IPS-18c (cell line): ENCODE data around the gene FUZ.
A peak's percentile ranks its signal among the peaks of the same experiment; 100 is the strongest.

Source experiments
- H3K4me3 ChIP-seq: 2 replicates; pipeline ENCODE4 v1.7.0; 2013; ENCODE audit warnings: low read depth, mild to moderate bottlenecking, low read length, moderate library complexity; ENCODE audit not compliant: insufficient read depth
- H3K9me3 ChIP-seq: one replicate; pipeline ENCODE4 v1.6.1; 2013; ENCODE audit warnings: mild to moderate bottlenecking, low read length, moderate library complexity; ENCODE audit not compliant: control insufficient read depth, insufficient read depth

The FUZ gene

DNA sequence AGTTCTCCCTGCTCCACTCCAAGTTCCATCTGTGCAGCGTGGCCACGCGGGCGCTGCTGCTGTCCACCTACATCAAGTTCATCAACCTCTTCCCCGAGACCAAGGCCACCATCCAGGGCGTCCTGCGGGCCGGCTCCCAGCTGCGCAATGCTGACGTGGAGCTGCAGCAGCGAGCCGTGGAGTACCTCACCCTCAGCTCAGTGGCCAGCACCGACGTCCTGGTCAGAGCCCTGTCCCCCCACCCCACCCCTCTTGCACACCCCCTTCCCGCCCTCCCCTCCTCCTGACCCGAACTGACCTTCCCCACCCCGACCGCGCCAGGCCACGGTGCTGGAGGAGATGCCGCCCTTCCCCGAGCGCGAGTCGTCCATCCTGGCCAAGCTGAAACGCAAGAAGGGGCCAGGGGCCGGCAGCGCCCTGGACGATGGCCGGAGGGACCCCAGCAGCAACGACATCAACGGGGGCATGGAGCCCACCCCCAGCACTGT is 11.6 kb downstream of the FUZ start:
- Histone ChIP-seq H3K4me3 (peak overlapping the region; percentile 38; the same call in 1 of the 2 replicates), H3K9me3 (no peaks in the 10 kb centered on the region)

GRCh38 chr19:49800771-49801170 is 12.3 kb downstream of the FUZ start:
- Histone ChIP-seq H3K9me3 (no peaks in the 10 kb centered on the region), H3K4me3 (no peak overlapping the region)

DNA sequence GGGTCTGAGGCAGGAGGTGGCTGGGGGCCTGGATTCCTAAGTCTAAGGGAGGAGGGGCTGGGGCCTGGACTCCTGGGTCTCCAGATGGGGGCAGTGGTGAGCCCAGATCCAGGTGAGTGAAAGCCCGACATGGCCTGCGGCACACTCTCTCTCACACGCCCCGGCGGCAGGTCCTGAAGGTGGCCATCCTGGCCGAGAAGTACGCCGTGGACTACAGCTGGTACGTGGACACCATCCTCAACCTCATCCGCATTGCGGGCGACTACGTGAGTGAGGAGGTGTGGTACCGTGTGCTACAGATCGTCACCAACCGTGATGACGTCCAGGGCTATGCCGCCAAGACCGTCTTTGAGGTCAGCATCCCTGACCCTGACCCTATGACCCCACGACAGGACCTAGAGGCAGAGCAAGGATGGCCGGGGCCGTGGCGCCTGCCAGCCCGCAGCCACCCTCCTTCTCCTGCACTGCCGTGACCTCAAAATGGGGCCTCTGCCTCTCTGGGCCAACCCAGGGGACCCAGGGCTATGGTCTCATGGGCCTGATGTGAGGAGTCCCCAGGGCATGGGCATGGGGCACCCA is 13.2 kb downstream of the FUZ start:
- H3K4me3 ChIP-seq, result no peak overlapping the region
- H3K9me3 ChIP-seq, result no peaks in the 10 kb centered on the region

- no peak overlapping the region for H3K4me3 ChIP-seq
- H3K9me3 ChIP-seq, result no peaks in the 10 kb centered on the region
Observed at GRCh38 chr19:49799271-49799797, 13.8 kb downstream of the FUZ start.

DNA sequence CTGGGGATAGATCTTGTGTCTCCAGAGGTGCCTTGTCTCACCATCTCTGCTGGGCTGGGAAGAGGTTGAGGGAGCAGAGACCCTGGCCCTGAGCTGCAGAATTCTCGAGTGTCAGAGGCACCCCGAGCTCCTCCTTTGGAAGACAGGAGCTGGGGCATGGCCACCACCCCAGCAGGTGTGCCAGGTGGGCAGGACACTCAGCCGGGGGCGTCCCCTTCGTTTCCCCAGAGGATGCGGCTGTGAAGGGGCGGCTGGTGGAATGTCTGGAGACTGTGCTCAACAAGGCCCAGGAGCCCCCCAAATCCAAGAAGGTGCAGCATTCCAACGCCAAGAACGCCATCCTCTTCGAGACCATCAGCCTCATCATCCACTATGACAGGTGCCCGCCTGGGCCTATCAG is 14.5 kb downstream of the FUZ start:
- Histone ChIP-seq H3K4me3 (no peak overlapping the region), H3K9me3 (no peaks in the 10 kb centered on the region)

DNA sequence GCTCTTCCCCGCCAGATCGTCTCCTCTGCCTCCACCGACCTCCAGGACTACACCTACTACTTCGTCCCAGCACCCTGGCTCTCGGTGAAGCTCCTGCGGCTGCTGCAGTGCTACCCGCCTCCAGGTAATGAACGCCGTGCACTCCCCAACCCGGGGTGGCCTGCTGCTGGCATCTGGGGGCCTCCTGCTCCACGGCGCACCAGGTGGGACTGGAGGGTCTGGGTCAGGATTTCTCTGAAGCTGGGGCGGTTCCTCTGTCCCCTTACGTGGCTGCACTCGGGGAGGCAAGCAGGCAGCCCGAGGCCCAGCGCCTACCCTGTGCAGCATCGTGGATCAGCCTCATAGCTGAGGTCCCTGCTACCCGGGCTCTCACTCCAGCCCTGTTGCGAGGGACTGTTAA is 17.5 kb downstream of the FUZ start:
- Histone ChIP-seq H3K9me3 (no peaks in the 10 kb centered on the region), H3K4me3 (no peak overlapping the region)

DNA sequence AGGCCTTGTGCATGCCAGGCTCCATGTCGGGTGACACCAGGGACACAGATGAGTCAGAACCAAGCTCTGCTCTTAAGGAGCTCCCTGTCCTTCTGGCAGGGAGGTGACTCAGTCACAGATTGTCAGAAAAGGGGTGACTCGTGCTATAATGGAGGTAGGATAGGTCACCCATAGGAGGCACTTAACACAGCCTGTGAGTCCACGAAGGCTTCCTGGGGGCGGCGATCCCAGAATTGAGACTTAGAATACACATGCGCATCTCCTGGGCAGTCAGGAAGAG is 19.6 kb downstream of the FUZ start:
- no peak overlapping the region for H3K4me3 ChIP-seq
- no peaks in the 10 kb centered on the region for H3K9me3 ChIP-seq

DNA sequence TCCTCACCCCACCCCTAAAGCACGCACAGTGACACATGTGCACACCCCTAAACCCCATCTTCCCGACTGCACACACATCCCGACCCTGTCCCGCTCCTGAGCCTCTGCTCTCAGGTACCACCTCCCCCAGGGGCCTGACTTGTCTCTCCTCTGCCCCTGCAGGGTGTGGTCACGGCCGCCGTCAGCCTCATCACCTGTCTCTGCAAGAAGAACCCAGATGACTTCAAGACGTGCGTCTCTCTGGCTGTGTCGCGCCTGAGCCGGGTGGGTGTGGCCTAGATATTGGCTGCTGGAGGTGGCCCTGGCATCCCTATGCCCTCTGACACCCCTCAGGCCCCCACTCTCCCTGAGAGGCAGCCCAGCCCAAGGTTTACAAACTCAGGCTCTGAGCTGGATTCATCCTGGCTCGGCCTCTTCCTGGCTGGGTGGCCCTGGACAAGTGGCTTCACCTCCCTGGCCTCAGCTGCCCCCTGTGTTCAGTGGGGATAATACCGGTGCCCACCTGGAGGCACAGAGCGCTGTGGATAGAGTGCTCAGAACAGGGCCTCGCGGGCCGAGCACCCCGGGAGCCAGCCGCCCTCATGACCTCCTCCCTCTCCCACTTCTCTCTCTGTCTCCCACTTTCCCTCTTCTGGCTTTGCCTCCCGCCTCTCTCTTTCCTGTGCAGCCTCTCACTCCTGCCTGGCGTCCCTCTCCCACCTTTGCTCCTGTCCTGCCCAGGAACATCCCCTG is 20.1 kb downstream of the FUZ start:
- Histone ChIP-seq H3K9me3 (no peaks in the 10 kb centered on the region), H3K4me3 (no peak overlapping the region)

- no peaks in the 10 kb centered on the region for H3K9me3 ChIP-seq
- no peak overlapping the region for H3K4me3 ChIP-seq
Observed at GRCh38 chr19:49791776-49792445, 21.2 kb downstream of the FUZ start.

GRCh38 chr19:49790866-49791265 is 22.2 kb downstream of the FUZ start:
- Histone ChIP-seq H3K9me3 (no peaks in the 10 kb centered on the region), H3K4me3 (no peak overlapping the region)

GRCh38 chr19:49788857-49789256 is 24.2 kb downstream of the FUZ start:
- no peak overlapping the region for H3K4me3 ChIP-seq

GRCh38 chr19:49787746-49788145 is 25.3 kb downstream of the FUZ start:
- H3K9me3 ChIP-seq, result no peaks in the 10 kb centered on the region

More at GRCh38 chr19:49788857-49789256, 24.2 kb downstream of the FUZ start:
- H3K9me3 ChIP-seq, result no peaks in the 10 kb centered on the region

GRCh38 chr19:49786376-49786820 is 26.7 kb downstream of the FUZ start:
- H3K9me3 ChIP-seq, result no peaks in the 10 kb centered on the region
- H3K4me3 ChIP-seq, result no peak overlapping the region

More at GRCh38 chr19:49787746-49788145, 25.3 kb downstream of the FUZ start:
- no peak overlapping the region for H3K4me3 ChIP-seq

DNA sequence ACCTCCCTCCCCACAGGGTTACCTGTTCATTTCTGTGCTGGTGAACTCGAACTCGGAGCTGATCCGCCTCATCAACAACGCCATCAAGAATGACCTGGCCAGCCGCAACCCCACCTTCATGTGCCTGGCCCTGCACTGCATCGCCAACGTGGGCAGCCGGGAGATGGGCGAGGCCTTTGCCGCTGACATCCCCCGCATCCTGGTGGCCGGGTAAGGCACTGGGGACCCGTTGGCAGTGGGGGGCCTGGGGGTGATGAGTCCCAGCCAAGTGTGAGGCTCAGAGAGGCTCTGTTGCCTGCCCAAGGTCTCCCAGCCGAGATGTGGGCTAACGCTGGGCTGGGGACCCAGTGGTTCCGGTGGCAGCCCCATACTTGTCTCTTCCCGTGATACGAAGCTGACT is 30.6 kb downstream of the FUZ start:
- Histone ChIP-seq H3K9me3 (no peaks in the 10 kb centered on the region), H3K4me3 (no peak overlapping the region)

DNA sequence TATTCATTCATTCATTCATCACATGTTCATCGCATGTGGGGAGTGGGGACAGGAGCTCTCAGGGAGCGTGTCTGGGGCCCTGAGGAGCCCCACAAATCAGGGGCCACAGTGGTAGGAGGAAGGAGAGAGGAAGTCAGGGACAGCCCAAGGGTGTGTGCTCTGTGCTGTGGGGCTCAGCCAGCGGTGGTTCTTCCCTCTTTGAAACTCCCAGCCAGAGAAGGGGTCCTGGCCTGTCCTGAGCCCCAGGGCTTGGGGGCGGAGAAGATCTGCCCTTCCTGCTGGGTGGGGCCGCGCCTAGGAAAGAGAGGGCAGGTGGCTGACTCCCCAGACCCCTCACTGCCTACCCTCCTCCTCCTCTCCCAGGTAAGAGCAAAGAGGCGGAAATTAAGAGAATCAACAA is 31.7 kb downstream of the FUZ start:
- Histone ChIP-seq H3K9me3 (no peaks in the 10 kb centered on the region), H3K4me3 (no peak overlapping the region)

DNA sequence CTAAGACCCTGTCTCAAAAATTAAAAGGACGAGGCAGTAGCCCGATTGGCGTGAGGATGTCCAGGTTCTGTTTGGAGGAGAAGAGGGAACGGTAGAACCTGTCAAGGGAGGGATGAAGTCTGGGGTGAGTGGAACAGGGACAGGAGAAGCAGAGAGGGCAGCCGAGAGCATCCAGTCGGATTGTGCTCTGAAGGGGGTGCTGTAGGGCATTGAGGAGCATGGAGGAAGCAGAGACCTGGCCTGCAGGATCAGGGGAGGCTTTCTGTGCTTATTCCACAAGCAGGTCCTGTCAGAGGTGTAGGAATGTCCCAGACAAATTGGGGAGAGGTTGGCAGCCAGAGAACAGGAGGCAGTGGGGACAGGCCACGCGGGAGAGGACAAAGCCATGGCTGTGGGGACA is 32.2 kb downstream of the FUZ start:
- Histone ChIP-seq H3K4me3 (no peak overlapping the region), H3K9me3 (no peaks in the 10 kb centered on the region)

DNA sequence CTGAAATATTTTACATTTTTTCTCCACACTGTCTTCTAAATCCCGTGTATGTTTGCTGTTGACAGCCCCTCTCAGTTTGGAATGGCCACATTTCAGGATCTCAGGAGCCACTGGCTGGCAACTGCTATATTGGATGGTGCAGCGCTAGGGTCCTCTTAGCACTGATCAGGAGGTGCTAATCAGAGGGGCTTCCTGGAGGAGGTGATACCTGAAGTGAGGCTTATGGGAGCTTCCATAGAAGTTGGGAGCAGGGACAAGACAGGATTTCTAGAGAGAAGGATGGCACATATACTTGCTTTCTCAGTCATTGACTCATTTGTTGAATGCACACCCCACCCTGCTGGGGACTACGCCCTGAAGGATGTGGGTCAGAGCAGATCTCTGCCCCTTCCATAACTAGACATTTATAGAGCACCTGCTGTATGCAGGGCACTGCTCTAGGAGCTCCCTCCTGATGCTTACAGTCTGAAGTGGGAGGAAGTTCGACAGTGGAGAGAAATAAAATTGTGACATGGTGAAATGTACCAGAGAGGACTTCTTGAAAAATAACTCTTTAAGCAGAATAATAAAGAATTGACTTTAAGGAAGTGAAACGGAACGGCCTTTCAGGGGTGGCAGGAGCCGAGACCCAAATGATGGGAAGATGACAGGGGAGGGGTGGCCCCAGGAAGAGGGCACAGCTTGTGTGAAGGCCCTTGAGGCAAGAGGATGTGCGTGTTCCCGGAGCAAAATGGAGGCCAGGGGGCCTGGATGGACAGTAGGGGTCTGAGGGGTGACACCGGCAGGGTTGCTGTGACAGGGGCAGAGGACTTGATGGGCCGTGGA is 33.1 kb downstream of the FUZ start:
- no peak overlapping the region for H3K4me3 ChIP-seq
- no peaks in the 10 kb centered on the region for H3K9me3 ChIP-seq
